HG02973 (cell line): ENCODE measurements around the gene MAMDC2.
"Not testable (repeated sequence)": the region's sequence is repeated elsewhere in the genome, so short reads cannot be mapped to it uniquely, and the experiment has no call there.

ENCODE experiments used
- ATAC-seq: cut with Tn5 transposase; IDR thresholded peaks from one replicate; pipeline ENCODE4 v1.9.1; 2021; ENCODE audit warnings: moderate library complexity; ENCODE audit not compliant: unreplicated experiment

Gene MAMDC2

DNA sequence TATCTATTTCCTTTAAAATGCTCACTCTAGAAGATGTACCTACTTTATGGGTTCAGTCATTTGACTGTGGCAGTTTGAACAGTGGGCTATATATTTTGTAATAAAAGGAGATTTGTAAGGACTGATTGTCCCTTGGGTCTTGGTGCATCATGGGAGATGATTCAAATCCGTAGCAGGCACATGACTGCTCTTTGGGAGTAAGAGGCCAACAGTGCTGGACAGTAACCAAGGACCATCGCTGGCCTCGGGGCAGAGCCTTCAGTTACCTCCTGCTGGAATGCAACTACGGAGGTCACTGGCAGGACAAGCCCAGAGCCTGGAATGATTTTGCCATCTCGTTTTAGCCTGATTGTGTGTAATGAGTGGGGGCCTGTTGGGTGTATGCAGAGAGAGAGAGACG, 7.0 kb upstream of the MAMDC2 start:
- ATAC-seq: no peak

DNA sequence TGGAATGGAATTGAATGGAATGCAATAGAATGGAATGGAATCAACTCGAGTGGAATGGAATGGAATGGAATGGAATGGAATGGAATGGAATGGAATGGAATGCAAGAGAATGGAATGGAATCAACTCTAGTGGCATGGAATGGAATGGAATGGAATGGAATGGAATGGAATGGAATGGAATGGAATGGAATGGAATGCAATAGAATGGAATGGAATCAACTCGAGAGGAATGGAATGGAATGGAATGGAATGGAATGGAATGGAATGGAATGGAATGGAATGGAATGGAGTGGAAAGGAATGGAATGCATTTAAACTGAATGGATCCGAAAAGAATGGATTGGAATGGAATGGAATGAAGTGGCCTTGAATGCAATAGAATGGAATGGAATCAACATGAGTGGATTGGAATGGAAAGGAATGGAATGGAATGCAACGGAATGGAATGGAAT, 5.5 kb upstream of the MAMDC2 start:
- not testable (repeated sequence) for ATAC-seq

DNA sequence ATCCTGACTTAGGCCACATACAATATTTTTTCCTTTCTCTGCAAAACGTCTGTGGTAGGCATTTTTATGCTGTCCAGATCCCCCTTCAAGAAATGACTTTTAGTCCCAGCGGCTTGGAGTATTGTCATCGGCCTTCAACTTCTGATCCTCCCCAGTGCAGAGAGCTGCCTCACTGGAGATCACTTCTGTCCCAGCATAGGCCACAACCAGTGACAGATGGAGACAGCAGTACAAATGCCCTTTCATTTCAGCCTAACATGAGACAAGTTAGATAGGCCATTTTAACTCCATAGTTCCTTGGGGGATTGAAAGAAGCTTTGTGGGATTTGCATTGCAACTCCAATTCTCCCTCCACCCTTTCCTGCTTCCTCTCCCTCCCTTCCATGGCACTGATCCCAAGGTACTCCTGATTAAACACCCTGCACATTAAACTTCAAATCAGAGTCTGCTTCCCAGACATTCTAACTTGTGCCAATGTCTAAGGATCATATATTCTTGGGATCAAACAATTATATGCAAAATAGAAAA, 3.2 kb upstream of the MAMDC2 start:
- ATAC-seq: no peak

DNA sequence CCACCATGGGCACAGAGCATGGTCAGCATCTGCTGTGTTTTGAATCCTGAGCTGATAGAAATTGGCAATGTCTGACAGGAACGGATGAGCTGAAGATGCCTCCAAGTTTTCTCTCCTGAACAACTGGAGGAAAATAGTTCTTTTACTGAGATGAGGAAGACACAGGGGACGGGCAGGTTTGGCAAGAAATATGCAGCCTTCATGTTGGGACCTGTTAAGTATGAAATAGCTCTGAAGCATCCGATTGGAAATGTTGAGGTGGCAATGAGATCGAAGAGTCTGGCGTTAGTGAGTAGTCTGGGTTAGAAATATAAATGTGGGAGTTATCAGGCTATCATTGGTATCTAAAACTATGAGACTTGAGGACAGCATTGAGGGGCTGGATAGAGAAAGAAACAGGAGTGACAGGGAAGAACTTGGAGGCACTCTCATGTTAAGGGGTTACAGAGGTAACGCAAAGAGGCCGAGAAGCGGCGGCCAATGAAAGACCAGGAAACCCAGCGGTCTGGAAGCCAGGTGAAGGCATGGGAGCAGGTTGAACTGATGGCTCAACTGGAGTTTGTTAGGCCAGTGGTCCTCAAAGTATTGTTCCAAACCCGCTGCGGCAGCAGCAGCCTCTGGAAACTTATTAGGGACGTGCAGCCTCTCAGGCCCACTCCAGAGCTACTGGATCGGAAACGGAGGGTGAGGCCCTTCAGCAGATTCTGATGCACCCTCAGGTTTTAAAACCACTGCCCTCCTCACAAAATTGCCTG, 1.0 kb upstream of the MAMDC2 start:
- no peak for ATAC-seq

DNA sequence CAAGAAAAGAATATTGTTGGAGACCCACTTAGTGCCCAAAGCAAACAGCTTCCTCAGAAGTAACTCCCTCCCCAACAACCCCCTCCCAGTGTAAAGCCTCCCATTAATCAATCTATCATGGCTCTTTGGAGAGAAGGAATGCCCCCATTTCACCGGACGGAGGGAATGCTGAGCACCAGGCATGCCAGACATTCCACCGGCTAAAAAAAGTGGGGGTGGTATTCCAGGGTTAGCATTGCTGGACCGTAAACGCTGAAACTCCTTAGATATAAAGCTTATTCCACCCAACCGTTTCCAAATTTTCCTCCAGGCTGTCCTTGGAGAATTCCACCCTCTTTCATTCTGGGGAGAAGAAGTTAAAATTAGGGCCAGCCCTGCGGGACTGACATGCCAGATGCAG, 363 bp upstream of the MAMDC2 start:
- no peak for ATAC-seq

DNA sequence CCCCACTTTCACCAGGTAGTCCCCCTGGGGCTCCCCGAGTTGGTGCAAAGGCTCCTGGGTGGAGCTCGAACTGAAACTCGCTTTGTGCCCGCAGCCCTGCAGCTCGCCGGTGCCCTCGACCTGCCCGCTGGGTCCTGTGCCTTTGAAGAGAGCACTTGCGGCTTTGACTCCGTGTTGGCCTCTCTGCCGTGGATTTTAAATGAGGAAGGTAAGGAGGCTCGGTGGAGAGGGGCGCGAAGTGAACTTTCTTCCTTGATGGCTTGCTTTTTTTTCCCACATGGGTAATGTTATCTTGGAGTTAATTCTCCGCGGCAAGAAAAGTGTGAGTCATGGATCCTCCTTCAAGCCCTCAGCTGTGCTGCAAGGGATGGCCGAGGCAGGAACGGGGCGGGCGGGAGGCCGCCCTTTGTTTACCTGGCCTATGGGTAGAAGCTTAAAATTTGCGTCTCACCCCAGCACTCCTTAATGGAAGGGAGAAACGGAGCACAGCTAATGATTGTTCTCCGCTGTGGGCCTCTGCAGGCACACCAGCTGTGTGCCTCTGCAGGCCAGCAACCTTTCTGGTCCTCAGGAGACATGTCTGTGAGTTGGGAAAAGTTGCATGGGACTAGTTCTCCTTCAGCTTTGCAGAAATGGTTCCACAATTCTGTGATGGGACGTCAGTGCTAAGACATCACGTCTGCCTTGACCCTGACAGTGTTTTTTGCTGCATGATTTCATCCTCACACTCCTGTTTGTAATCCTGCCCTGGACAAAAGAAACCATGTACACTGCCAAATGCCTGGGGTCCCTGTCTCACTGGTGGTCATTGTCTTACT, 1.1 kb downstream of the MAMDC2 start:
- ATAC-seq: no peak

DNA sequence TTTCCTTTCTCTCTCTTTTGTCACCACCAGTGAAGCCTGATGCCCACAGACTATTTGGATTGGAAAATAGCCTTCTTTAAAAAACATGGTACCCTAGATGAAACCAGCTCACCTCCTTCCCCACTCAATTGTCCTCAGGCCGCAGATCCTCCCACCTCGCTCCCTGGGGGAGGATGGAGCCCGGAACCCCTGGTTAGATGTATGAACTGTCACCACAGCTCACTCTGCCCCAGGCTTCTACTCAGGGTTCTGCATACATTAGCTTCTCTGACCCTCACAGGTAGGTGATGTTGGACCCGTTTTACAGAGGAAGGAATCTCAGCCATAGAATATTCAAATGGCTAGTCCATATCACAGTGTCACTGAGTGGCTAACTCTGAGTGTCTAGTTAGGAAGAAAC, 1.8 kb downstream of the MAMDC2 start:
- no peak for ATAC-seq

DNA sequence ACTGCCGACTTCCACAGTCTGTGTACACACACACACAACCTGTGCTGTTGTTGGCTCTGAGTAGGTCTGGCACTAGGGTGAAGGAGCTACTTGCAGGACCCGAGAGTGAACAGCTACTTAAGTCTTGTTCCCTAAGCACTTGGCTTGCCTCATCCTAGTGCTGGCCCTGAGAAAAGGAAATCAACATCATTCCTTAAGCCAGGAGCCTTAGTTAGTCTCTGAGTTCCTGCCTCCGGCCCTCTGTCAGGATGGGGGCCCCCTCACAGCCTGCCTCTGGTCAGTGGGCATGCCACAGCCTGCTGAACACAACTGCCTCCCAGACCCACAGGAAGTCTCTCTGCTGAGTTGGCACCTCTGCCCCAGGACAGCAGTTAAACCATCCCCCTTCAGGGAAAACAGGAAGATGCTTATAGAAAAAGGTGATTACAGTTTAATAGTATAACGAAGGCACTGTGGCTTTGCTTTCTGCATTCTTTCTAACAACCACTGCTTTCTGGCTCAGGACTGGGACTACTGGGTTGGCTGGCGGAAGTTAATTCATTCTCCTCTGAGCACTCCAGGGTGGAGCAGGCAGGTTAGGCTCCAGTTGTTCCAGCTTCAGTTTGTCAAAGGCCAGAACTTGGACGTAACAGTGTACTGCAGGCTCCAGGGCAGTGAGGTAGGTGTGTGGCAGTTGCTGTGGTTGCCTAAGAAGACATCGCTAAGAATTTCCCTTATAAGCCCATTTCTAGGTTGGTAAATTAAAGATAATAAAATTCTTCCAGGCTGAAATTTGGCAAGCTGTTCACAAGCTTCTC, 2.8 kb downstream of the MAMDC2 start:
- ATAC-seq: no peak

DNA sequence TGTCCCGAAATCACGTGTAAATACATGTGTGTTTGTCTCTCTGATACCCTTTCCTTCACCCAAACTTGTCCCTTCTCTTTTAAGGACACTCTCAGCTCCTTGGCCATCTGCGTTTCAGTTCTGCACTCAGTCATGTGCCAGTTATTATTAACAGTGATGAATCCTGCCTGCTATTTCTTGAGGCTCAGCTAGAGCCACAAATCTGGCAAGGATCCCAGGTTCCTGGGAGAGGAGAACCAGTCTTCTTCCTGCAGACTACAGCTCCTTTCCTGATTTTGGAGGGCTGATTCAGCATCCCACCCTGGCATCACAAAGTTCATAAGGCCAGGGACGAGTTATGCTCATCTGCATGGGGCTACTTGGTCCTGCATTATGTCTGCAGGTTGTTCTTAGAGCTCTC, 5.6 kb downstream of the MAMDC2 start:
- ATAC-seq: no peak

DNA sequence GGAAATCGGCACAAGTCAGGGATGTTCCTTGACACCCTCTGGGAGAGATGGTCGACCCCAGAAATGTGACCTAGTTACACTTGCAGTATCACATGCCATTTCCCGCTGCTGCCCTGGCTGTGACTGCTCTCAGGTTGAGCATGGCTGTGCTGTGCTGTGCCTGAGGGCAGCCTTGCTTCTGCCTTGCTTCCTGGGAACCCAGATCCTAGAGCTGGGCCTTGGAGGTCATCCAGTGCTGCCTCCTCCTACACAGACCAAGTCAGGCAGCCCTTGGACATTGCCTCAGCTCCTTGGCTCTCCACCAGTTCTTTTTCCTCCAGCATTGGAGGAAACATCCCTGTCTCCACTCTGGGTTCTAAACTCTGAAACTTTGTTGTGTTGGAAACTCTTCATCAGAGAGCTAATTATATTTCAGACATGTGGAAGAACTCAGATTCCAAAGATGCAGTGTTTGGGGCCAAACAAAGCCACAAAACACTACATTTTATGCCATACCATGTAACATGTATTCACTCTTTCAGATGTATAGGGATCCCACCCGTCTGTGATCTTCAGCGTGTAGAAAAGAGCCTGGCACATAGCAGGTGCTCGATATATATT, 6.1 kb downstream of the MAMDC2 start:
- no peak for ATAC-seq

DNA sequence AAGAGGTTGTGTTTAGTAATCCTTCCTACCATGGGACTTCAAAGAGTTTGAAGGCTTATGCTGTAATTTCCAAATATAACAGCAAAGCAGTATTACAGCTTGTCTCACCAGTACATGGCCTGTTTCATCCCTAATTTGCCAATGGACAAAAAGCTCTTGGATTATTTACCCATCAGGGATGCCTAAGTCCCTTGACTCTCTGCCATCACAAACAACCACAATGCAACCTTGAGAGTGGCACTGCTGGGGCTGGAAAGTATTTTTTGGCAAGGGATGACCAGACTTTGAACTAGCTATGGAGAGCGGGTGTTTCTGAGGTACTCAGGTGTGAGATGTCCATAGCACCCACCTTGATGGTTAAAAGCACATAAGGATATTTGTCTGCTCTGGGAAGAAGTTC, 9.1 kb downstream of the MAMDC2 start:
- ATAC-seq: no peak

DNA sequence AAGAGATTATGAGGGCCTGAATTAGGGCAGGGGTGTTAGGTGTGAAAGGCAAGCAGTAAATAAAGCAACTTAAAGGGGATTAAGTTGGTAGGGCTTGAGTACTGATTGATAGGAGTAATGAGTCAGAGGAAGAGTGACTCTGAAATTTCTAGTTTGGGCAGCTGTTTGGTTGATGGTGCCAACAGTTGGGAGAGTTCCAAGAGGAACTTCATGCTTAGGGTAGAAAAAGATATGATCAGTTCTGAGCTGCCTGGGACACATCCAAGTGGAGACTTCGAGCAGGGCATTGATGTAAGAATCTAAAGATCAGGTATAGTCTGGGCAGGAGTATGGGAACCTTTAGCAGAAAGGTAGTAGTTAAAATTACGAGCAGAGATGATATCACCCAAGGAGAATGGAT, 10.2 kb downstream of the MAMDC2 start:
- ATAC-seq: no peak

DNA sequence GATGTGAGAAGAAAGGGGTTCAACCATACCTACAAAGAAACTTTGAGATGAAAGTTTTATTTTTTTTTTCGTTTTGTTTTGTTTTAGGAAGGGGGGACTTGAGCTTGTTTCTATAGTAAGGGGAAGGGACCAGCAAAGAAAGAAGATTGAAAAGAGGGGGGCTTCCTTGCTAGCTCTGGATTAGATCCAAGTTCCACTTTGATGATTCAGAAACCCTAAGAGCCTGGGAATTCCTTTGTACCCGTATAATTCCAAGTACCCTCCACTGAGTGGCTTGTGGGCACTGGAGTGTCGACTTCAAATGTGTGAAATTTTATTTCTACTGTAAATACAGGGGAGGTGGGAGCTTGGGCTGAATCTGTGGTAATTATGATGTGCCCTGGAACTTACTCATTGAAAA, 10.9 kb downstream of the MAMDC2 start:
- ATAC-seq: no peak

DNA sequence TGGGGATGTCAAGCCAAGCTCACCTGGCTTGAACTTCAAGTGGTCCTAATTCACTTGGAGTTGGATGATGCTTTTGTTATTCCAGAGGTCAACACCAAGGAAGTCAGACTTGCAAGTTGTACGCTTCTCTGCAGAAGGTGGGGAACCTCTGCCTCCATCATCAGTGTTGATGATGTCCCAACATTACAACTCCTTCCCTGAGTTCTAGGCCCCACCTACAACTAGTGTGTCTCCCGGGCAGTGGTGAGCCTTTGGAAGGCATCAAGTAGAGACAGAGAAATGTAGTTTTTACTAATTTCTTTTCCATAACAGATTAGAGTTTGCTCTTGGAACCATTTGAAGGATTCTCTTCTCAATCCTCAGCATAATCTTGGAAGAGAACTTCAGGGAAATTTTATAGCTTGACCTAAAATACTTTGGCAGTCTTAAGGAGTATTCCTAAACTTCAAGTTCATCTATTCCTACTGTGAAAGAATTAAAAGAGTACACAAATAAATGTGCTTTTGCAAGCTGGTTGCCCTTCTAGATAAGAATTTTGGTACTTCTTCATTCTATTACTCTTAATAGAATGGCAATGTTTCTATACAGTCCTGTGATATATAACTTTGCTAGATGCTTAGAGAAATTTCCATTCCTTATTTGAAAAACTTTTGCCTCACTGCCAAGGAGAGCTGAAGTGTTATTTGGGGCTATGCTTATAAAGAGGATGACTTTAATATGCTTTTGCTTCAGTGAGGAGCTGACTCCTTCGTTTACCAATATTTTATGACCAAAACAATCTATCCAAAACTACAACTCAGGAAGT, 12.0 kb downstream of the MAMDC2 start:
- ATAC-seq: no peak

DNA sequence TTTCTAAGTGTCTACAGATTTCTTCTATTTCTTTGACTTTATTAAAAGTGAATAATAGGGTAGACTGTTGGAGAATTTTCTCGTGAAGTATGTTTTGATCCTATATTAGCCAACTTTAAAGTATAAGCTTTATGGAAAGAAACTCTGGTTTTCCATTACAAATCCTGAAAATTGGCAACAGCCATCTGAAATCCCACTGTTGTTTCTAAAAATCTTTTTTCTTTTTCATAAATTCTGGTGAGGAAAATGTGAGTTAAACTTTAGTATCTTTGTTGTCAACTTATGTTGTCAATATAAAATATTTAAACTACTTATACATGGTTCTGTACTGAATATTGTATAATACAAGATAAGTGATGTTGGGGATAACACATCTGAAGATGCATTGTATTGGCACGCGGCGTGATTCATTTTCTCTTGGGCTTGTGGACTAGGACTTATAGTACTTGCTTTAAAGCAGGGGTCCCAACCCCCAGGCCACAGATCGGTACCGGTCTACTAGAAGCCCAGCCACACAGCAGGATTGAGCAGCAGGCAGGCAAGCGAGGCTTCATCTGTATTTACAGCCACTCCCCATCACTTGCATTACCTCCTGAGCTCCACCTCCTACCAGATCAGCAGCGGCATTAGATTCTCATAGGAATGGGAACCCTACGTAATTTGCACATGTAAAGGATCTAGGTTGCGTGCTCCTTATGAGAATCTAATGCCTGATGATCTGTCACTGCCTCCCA, 12.7 kb downstream of the MAMDC2 start:
- ATAC-seq: no peak

DNA sequence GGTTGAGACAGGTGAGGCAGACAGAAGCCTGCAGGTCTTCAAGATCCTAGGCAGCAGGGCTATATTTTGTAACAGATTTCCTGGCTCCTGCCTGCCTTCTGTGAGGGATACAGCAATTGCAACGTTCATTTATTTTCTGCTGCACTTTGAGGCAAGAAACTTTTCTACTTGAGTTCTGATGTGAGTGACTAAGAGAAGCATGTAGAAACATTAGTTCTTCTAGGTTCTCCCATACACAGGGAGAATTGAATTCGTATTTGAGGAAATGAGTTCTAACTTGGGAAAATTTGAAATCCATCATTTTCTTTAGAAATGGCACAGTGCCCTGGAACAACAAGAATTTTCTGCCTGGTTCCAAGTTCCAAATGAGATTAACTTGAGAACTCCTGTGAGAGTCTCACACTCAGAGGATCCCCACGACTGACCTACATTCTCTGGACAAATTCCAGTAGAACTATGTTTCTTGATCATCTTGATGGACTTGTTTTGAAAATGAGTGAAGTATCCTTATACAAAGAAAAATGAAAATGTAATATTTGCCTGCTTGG, 15.0 kb downstream of the MAMDC2 start:
- no peak for ATAC-seq

DNA sequence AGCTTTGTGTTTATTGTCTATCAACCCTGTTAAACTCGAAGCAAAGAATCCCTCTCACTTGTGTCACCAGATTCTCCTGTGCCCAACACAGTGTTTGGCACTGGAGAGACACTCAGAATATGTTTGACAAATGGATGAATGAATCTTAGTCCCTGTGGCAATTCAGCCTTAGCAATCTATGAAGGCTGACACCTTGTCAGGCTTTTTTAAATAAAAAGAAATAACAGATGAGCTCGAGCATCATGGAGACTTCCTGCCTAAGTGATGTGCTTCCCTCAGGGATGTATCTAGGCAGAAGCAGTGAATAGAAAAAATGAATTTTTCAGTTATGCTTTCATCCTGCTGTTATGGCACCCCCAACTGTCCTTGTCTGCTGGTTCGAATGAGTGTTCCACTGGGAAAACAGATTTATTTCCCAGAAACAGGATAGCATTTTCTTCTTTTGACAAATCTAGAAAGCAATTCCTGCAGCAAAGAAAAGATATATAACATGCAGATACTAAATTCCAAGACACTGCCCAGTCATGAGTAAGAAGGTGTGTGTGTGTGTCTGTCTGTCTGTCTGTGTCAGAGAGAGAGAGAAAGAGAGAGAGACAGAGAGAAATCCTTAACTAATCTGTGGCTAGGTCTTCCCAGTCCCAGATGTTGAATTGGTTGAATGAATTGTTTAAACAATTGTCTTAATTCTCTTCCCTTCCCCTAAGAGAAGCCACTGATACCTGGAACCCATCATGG, 16.7 kb downstream of the MAMDC2 start:
- ATAC-seq: no peak

DNA sequence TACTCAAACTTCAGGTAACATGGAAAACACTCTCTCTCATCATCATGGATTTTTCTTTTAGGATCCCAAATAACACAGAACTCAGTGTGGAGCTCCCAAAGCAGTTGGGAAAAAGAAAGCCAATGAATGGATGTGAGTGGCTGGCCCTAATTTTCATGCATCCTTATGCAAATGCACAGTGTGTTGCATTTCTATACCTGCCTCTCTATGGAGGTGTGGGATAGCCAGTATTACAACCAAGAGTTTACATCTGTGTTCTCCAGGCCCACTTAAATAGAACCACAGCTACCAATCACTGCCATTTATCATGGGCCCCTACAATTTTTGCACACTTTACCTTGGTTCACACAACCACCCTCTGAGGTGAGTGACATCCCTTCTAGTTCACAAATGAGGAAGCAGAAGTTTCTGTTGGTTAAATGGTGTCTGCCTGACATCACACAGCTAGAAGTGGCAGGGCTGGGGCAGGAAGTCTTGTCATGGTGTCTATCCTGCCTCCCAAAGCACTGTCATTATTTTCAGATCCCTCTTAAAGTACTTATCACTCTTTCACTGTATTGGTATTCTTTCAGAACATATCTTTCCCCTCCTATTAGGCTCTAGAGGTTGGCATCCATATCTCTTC, 17.3 kb downstream of the MAMDC2 start:
- ATAC-seq: peak; percentile 98
